DMS79 treated with DMSO at 0.1 percent for 48 hours (cell line): ENCODE data around the gene LARGE1.
"Not testable (repeated sequence)": the region's sequence is repeated elsewhere in the genome, so short reads cannot be mapped to it uniquely, and the experiment has no call there.

Experiments
- DNase-seq: peaks from one replicate; lab custom pipeline; 2025; lab: John Stamatoyannopoulos, UW

LARGE1 gene

DNA sequence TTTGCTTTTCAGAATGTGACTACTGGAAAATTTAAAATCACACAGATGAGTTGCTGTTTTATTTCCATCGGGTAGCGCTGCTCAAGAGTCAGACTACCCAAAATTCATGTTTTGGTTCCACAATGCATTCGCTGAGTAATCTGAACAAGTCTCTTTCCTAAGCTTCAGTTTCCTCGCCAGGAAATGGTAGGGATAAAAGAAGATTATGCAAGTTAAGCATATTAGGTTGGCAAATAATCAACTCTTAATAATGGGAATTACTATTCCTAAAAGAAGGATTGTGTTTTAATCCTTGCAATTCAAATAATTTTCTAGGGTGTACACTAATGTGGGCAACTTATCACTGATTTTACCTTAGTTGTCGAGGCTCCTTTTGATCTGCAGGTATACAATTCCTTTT is 326.5 kb downstream of the LARGE1 start:
- no peak for DNase-seq

DNA sequence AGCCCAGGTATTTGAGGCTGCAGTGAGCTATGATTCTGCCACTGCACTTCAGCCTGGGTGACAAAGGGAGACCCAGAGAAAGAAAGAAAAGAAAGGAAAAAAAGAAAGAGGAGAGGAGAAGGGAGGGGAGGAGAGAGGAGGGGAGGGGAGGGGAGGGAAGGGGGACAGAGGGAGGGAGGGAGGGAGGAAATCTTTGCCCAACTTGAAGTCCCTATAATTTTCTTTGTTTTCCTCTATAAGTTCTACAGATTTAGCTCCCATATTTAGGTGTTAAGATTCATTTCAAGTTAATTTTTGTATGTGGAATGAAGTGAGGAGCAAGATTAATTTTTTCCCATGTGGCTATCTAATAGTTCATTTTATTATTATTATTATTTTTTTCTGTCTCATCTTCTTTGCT is 328.3 kb downstream of the LARGE1 start:
- no peak for DNase-seq

DNA sequence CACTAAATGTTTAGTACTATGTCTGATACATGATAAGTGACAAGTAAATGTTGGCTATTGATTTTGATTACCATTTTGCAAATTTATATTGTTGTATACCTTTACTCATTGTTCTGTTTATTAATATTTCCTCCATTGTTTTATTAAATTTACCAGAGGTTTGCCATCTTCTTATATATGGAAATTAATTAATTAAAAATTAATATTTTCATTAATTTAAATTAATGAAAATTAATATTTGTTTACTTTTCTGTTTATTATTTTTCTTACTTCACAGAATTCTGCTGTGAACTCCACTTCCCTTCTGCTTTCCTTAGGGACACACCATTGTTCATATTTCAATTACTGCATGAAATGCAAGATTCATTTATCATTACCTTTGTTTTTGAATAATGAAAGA is 331.0 kb downstream of the LARGE1 start:
- DNase-seq: no peak

DNA sequence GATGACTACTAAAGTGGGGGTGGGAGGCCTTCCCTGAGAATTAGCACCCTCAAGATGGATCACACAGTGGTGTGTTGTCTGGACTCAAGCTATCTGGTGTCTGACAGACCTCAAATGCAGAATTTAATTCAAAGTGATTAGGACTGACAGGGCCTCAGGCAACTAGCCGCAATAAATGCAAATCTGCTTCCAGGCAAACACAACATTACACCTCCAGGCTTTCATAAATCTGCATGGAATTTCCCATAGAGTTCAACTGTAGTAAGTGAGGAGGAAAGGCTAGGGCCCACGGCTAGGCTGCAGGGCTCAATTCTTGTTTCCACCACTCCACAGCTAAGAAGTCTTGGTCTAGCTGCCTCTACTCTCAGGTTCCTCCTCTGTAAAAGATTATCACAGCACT is 331.4 kb downstream of the LARGE1 start:
- no peak for DNase-seq

DNA sequence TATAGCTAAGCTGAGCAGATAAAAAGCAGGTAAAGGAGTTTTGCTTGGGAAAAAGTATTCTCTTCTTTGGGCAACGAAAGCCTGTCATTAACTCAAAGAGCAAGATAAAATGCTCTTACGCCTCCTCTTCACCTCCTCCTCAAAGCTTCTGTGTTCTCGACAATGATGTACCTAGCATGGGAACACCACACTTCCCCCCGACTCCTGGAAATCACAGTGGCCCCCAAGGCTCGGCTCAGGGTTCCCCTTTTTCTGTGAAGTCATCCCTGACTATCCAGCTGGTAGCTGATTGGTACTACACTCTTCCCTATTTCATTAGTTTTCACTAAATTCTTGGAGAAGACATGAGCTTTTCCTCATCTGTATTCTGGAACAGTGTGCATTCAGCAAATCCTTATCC is 336.1 kb downstream of the LARGE1 start:
- no peak for DNase-seq

DNA sequence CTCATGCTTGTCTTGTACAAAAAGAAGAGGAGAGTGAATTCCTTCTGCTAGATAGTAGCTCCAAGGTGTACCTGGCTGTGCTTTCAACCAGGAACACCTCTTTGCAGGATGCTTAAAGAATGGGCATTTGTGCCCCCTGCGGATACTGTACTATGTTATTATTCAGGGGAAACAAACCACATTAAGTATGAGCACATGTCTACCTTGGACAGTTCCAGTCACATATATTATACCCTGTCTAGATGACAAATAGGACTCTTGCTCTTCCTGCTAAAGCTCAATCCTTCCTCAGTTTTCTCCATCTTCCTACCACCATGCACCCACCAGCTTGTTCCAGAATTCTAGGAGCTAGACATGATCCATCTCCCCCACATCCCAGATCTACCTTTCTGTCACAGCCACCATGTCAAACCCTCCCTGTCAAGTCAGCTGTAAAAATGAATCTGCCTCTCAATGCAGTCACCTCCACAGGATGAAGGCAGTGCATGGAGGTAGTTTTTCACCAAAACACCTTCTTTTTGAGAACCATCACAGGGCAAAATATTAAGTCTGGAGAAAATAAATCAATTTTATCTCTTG is 337.4 kb downstream of the LARGE1 start:
- DNase-seq: no peak

DNA sequence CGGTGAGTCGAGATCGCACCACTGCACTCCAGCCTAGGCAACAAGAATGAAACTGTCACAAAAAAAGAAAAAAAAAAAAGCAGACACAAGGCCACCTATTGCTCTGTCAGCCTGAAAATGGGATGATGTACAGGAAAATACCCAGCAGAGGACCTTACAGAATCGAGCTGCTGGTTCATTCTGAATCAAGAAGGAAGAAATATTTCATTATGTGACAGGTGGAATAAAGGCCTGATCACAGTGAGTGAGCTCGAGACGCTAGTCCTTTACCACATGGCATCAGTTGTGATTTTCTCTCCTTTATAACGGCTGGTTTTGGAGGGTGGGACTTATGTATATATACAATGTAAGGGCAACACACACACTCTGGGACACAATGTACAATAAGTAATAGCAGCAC is 340.0 kb downstream of the LARGE1 start:
- DNase-seq: no peak

DNA sequence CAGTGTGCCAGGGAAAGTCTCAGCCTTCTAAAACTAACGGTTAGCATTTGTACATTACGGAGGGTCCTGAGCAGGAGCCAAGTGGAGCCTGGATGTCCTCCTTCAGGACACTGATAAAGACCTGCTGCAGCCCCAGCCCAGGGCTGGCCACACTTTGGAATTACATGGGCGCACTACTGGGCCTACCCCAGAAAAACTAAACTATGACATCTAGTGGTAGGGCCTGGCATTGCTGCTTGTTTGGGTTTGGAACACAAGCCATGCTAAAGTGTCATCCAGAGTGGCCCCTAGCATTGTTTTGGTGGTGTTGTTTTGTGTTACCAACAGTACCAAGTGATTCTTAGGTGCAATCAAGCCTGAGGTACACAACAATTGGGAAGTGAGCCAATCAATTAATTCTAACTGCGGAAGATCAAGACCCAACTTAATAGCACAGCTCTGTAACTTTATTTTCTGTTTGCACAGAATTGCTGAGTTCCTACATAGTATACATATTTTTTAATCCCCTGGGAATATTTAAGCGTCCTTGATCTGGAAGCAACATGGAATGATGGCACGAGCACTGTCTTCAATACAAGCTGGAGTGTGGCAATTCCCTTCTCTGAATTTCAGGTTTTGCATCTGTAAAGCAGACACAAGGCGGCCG is 340.7 kb downstream of the LARGE1 start:
- DNase-seq: no peak

DNA sequence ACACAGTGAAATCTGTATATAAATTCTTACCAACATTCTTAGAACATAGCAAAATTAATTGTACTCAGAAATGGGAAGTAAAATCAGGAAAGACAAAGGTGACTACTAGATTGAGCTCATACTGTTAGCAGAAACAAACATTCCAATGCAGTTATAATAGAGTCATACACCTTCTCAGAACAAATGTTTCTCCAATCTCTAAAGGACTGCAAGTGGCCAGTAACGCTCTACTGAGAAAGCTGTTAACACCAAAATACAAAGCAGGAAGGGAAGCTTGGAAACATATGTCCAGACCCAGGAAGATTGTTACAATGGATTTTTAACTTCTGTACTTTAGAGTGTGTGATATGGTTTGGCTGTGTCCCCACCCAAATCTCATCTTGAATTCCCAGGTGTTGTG is 341.5 kb downstream of the LARGE1 start:
- DNase-seq: no peak

DNA sequence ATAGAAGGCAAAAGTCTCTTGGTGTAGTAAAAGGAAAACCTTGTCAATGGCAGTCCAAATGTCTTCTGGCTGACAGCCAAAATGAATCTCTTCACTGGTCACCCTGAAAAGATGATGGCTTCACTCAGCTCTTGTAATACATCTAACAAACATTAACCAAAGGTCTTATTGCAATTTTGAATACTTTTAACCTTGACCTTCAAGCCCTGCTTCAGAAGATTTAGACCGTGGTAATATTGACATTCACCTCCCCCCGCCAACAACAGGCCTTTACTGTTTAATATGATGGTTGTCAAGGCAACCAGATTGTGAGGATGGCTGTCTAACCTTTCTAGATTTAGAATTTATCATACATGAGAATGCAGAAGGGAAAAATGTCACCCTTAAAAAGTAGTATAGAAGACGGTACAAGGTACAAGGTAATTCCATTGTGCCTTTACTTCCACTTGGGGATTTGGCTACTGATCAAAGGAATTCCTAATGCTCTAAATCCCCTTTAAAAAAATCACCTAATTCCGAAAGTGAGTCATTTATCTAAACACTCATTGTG is 342.3 kb downstream of the LARGE1 start:
- DNase-seq: no peak

DNA sequence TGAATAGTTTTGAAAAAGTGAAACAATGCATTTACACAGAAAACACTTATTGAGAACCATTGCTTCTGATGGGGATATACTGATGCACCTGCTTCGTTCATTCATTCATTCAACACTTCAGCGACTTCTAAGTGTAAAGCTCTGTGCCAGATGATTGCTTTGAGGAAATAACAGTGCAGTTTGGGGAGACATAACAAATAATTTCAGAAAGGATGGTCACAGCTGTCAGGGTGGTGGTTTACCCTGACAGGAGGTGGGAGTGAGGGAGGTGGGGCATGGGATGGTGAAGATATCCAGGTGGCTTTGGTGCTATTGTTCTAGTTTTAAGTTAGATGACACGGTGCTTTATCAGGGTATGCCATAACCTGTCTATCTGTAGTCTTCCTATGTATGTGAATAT is 344.1 kb downstream of the LARGE1 start:
- DNase-seq: no peak

DNA sequence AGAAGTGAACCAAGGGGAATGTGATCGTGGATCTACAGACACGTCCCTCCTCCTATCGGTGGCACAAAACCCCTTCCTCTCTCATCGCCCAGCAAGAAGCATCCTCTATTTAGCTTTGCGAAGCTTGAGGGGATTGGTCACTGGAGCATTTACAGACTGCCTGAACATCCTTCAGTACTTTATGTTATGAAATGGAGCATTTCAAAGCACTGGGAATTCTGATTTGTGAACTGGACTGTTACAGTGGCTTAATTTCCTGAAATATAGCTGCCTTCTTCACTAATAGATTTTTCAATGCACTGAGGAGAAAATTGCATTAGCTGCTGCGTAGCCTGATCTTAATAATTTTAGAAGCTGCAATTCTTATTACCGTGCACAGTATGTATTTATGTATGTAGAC is 344.5 kb downstream of the LARGE1 start:
- DNase-seq: no peak

DNA sequence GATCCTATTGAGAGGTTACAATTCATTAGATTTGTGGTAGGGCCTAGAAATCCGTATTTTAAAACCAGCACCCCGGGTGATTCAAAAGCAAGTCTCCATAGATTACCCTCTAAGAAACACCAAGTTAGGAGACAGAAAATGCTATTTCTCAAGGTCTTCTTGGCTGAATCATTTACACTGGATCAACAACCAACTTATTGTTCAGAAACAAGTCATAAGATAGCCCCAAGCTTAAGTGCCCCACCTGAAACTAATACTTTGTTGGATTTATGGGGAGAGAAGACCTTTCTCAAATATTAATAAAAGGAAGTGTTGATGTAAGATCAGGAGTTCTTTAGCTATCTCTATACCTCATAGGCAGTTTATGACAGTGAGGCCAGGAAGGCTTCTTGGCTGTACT is 345.2 kb downstream of the LARGE1 start:
- no peak for DNase-seq

DNA sequence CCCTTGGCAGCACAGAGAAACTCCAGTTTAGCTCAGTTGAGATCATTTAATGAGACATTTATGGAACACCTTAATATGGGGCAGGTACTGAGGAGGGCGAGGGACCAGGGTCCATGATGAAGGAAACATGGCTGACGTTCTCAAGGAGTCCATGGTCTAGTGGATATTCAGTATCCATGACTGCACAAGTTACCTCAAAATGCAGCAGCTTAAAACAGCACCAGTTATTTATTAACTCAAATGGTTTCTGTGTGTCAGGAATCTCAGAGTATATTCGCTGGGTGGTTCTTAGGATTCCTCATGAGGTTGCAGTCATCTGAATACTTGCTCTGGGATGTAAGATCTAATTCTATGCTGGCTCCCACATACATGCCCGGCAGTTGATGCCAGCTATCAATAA is 346.8 kb downstream of the LARGE1 start:
- no peak for DNase-seq

DNA sequence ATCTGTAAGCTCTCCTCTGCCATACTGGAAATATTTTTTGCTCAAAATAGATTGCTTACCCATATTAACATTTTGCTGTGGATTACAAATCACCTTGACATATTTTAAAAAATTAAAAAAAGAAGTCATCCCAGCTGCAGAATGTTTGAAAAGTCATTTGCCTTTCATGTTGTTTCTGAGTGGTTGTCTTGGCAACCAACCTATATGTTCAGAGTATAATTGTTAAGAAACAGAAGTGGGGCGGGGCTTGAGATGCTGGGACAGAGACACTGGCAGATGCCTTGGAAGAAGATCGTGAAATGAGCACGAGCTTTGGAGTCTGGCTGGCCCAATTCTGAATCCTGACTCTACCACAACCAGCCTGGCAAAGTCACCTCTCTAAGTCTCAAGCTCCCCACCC is 348.2 kb downstream of the LARGE1 start:
- DNase-seq: no peak

DNA sequence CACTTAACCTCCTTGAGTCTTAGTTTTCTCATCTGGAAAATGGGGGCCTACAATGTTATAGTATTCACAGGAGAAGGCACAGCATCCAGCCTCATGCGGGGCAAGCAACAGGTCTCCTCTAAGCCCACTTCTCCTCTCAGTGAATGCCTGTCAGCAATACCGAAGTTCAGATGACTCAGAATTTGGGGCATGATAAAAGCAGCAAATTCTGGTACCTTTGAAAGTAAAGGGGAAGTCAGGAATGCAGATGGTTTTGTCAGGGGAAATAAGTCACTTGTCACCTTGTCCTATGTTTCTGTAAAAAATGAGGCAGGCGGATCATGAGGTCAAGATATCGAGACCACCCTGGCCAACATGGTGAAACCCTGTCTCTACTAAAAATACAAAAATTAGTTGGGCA is 350.2 kb downstream of the LARGE1 start:
- DNase-seq: no peak

DNA sequence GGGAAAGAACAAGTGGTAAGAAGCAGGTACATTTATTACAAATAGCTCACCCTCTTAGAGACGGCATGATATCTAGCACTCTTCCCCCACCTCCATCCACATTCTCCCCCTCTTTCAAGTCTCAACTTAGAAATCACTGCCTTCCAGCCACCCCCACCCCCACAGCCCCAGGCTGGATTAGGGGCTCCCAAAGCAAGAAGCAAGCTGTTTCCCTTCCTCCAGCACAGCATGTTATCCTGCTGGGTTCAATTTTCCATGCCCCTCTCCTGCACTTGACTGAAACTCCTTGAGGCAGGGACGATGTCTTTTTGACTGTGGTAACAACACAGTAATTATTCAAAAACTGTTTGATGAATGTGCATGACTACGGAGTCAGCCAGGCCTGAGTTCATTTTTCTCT is 350.7 kb downstream of the LARGE1 start:
- no peak for DNase-seq

DNA sequence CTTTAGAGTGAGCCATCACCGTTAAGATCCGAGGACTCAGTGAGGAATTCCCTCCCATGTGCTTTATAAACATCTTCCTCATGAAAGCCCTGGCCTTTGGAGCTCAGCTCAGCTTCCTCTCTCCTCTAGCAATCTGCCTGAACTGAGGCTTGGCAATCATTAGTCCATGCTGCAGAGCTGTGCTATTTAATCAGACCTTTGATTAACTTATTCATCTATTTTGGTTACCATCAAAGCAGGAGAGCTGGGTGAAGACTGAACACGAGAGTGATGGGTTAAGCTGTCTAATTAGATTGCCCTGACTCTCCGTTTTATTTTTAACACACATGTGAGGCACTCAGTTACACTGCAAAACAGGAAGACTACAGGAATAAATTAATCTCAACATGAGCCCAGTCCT is 351.3 kb downstream of the LARGE1 start:
- DNase-seq: no peak

DNA sequence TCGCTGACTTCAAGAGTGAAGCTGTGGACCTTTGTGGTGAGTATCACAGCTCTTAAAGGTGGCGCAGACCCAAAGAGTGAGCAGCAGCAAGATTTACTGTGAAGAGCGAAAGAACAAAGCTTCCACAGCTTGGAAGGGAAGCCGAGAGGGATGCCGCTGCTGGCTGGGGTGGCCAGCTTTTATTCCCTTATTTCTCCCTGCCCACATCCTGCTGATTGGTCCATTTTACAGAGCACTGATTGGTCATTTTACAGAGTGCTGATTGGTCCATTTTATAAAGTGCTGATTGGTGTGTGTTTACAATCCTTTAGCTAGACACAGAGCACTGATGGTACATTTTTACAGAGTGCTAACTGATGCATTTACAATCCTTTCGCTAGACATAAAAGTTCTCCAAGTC is 353.8 kb downstream of the LARGE1 start:
- DNase-seq: not testable (repeated sequence)

DNA sequence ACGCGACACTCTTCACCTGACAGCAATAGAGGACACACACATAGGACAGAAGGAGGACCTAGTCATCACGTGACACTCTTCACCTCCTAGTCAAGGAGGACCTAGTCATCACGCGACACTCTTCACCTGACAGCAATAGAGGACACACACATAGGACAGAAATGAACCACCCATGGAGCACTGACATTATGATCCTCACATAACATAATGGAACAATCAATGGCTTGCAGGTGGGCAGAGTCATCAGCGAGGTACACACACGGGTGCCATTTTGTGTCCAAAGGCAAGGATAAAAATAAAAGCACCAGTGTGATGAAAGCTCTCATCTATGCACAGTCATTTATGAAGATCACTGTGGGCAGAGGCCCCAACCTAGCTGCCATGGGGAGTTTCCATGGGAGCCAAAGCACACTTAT is 354.7 kb downstream of the LARGE1 start:
- no peak for DNase-seq

DNA sequence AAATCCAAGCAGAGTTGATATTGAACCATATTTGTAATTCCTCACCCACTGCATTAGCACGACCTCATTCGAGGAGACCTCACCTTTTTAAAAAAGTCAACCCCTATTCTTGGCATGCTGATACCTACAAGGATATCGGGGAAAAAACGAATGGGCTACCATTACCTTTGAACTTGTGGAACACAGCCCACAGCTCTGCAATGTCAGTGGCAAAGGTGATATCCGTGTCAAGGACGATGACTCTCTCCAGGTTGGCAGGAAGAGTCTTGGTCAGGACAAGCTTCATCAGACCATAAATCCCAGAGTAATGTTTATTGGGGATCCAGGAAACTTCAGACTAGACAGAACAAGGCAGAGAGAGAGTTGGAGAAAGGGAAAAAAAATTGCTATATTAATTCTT is 355.6 kb downstream of the LARGE1 start:
- DNase-seq: no peak

DNA sequence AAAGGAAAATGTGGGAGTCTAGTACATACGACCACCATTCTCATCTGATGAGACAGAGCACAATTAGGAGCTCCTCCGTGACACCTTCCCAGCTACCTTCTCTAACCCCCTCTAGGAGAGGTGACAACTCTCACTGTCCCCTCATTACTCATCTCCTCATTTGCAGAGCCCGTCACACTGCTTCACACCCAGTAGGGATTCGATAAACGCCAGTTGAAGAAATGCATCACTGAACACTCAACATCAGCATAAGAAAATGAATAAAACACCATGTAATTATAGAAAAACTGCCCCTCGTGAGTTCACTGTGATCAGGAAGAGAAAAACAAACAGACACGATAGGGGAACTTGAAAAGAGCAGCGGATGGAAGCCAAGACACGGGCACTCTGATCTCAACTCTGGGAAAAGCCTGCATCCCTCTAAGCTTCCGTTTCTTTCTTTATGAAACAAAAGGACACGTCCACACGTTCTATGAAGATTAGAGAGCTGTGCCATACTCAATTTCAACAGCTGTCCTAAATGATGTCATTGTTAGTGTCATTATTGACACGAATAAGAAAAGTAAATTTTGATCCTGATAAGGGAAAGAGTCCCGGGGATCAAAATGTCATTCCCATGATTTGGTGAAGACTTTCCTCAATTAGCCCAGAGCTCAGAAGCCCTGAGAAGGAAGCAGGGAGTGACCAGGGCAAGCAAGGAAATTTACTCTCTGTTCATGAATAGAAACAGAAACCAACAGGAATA is 356.9 kb downstream of the LARGE1 start:
- DNase-seq: no peak

DNA sequence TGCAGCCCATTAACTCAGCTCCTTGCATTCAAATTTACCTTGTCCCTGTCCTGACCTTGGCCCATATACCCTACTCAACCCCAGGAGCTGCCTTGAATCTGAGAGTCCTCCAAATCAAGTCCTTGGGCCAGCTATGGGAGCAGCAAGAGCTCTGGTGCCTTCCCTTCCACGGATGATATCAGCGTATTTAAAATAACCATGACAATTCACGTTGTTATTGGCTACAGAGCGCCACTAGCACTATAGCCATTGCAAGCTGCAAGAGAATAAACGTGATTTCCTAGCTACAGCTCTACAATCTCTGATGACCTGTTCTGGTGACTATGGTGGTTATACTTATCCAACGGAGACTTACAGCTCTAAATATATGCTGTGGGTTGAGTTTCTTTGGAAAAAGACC is 357.8 kb downstream of the LARGE1 start:
- DNase-seq: no peak
